ENCODE measurements around the gene ALDH3B2.
"Not testable (repeated sequence)": the region's sequence is repeated elsewhere in the genome, so short reads cannot be mapped to it uniquely, and the experiment has no call there.

Gene ALDH3B2

GRCh38 chr11:67674442-67674871 lies at the start of gene ALDH3B2:
TSS of gene ALDH3B2 (minus strand) at chr11:67674623. CDS start at chr11:67666935, 7,688 bp downstream.
- Histone ChIP-seq H3K36me3 (ENCODE audit: control insufficient read depth in 5 of 5, insufficient read depth in 5 of 5, low read length in 5 of 5) (no peaks in the 10 kb centered on the region), H3K4me1 (ENCODE audit: control insufficient read depth in 5 of 5, insufficient read depth in 5 of 5, low read length in 5 of 5) (no peaks in the 10 kb centered on the region), H3K27ac (ENCODE audit: low read depth, low read length) (no peak within 1 kb of the TSS), H3K9ac (ENCODE audit: low read length in 5 of 5) (no peak within 1 kb of the TSS), H3K27me3 (ENCODE audit: control insufficient read depth in 5 of 5, insufficient read depth in 4 of 5, low read length in 5 of 5) (peaks cover 13 to 26% (median 19%) of the 10 kb centered on the region in 5 donors), H3K9me3 (ENCODE audit: control insufficient read depth in 5 of 5, low read length in 5 of 5) (no peaks in the 10 kb centered on the region), H3K4me3 (ENCODE audit: low read depth in 1 of 5, low read length in 5 of 5) (no peak within 1 kb of the TSS)

DNA sequence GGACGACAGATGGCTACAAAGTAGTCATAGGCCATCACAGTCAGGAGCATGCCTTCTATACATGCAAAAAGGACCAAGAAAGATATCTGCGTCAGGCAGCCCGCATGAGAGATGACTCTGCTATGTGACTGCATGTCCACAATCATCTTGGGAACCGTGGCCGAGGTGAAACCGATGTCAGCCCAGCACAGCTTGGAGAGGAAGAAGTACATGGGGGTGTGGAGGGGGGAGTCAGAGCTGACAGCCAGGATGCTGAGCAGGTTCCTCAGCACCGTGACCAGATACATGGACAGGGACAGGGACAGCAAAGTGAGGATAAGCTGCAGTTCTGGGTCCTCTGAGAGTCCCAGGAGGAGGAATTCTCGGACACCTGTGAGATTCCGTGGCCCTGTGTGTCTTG lies 48.6 kb upstream of the ALDH3B2 start:
- H3K9me3 ChIP-seq (ENCODE audit: control insufficient read depth in 5 of 5, low read length in 5 of 5); H3K9ac ChIP-seq (ENCODE audit: low read length in 5 of 5); H3K27ac ChIP-seq (ENCODE audit: low read depth, low read length); H3K27me3 ChIP-seq (ENCODE audit: control insufficient read depth in 5 of 5, insufficient read depth in 4 of 5, low read length in 5 of 5); H3K36me3 ChIP-seq (ENCODE audit: control insufficient read depth in 5 of 5, insufficient read depth in 5 of 5, low read length in 5 of 5); H3K4me1 ChIP-seq (ENCODE audit: control insufficient read depth in 5 of 5, insufficient read depth in 5 of 5, low read length in 5 of 5); H3K4me3 ChIP-seq (ENCODE audit: low read depth in 1 of 5, low read length in 5 of 5): not testable (repeated sequence)

DNA sequence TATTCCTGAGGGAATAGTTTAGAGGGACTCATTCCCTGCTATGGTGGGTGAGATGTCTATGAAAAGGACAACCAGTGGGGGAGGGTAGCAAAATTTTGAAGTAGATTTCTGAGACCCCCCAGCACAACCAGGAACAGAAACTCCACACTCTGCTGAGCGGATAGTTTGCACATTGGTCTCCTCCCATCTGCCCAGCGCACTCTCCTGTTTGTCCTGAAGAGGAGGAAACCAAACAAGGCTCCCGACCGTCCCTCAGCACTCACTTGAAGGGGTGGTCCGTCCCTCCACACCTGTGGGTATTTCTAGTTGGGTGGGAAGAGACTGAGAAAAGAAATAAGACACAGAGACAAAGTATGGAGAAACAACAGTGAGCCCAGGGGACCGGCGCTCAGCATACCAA lies 41.8 kb upstream of the ALDH3B2 start:
- not testable (repeated sequence) for H3K4me1 ChIP-seq (ENCODE audit: control insufficient read depth in 5 of 5, insufficient read depth in 5 of 5, low read length in 5 of 5); H3K27ac ChIP-seq (ENCODE audit: low read depth, low read length); H3K4me3 ChIP-seq (ENCODE audit: low read depth in 1 of 5, low read length in 5 of 5); H3K9ac ChIP-seq (ENCODE audit: low read length in 5 of 5); H3K9me3 ChIP-seq (ENCODE audit: control insufficient read depth in 5 of 5, low read length in 5 of 5); H3K36me3 ChIP-seq (ENCODE audit: control insufficient read depth in 5 of 5, insufficient read depth in 5 of 5, low read length in 5 of 5); H3K27me3 ChIP-seq (ENCODE audit: control insufficient read depth in 5 of 5, insufficient read depth in 4 of 5, low read length in 5 of 5)

- H3K36me3 ChIP-seq (ENCODE audit: control insufficient read depth in 5 of 5, insufficient read depth in 5 of 5, low read length in 5 of 5); H3K4me3 ChIP-seq (ENCODE audit: low read depth in 1 of 5, low read length in 5 of 5); H3K4me1 ChIP-seq (ENCODE audit: control insufficient read depth in 5 of 5, insufficient read depth in 5 of 5, low read length in 5 of 5); H3K9me3 ChIP-seq (ENCODE audit: control insufficient read depth in 5 of 5, low read length in 5 of 5); H3K9ac ChIP-seq (ENCODE audit: low read length in 5 of 5); H3K27me3 ChIP-seq (ENCODE audit: control insufficient read depth in 5 of 5, insufficient read depth in 4 of 5, low read length in 5 of 5); H3K27ac ChIP-seq (ENCODE audit: low read depth, low read length): not testable (repeated sequence)
Observed at GRCh38 chr11:67715801-67716200, 41.4 kb upstream of the ALDH3B2 start.

- not testable (repeated sequence) for H3K9me3 ChIP-seq (ENCODE audit: control insufficient read depth in 5 of 5, low read length in 5 of 5); H3K36me3 ChIP-seq (ENCODE audit: control insufficient read depth in 5 of 5, insufficient read depth in 5 of 5, low read length in 5 of 5); H3K9ac ChIP-seq (ENCODE audit: low read length in 5 of 5); H3K4me3 ChIP-seq (ENCODE audit: low read depth in 1 of 5, low read length in 5 of 5); H3K27ac ChIP-seq (ENCODE audit: low read depth, low read length); H3K4me1 ChIP-seq (ENCODE audit: control insufficient read depth in 5 of 5, insufficient read depth in 5 of 5, low read length in 5 of 5); H3K27me3 ChIP-seq (ENCODE audit: control insufficient read depth in 5 of 5, insufficient read depth in 4 of 5, low read length in 5 of 5)
Observed at GRCh38 chr11:67713892-67714509, 39.6 kb upstream of the ALDH3B2 start.

DNA sequence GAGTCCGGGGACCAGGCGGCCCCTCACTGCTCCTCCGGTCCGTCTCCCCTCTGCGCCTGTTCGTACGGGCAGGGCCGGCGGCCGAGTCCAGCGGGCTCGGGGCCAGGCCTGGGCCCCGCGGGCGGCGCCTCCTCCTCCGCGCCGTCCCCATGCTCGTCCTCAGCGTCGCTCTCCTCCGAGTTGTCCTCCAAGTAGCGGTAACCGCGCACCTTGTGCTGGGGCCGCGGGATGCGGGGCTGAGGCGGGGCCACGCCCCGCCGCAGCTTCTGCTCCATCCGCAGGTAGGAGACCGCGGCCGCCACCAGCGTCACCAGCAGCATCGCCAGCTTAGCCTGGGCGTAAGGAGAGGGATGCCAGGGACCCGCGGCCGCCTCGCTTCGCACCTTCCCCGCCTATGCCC lies 37.3 kb upstream of the ALDH3B2 start:
- H3K9ac ChIP-seq (ENCODE audit: low read length in 5 of 5); H3K27me3 ChIP-seq (ENCODE audit: control insufficient read depth in 5 of 5, insufficient read depth in 4 of 5, low read length in 5 of 5); H3K9me3 ChIP-seq (ENCODE audit: control insufficient read depth in 5 of 5, low read length in 5 of 5); H3K4me1 ChIP-seq (ENCODE audit: control insufficient read depth in 5 of 5, insufficient read depth in 5 of 5, low read length in 5 of 5); H3K27ac ChIP-seq (ENCODE audit: low read depth, low read length); H3K4me3 ChIP-seq (ENCODE audit: low read depth in 1 of 5, low read length in 5 of 5); H3K36me3 ChIP-seq (ENCODE audit: control insufficient read depth in 5 of 5, insufficient read depth in 5 of 5, low read length in 5 of 5): not testable (repeated sequence)

GRCh38 chr11:67711212-67711611 lies 36.8 kb upstream of the ALDH3B2 start:
- H3K4me1 ChIP-seq (ENCODE audit: control insufficient read depth in 5 of 5, insufficient read depth in 5 of 5, low read length in 5 of 5); H3K4me3 ChIP-seq (ENCODE audit: low read depth in 1 of 5, low read length in 5 of 5); H3K27me3 ChIP-seq (ENCODE audit: control insufficient read depth in 5 of 5, insufficient read depth in 4 of 5, low read length in 5 of 5); H3K36me3 ChIP-seq (ENCODE audit: control insufficient read depth in 5 of 5, insufficient read depth in 5 of 5, low read length in 5 of 5); H3K9ac ChIP-seq (ENCODE audit: low read length in 5 of 5); H3K9me3 ChIP-seq (ENCODE audit: control insufficient read depth in 5 of 5, low read length in 5 of 5); H3K27ac ChIP-seq (ENCODE audit: low read depth, low read length): not testable (repeated sequence)

- H3K4me3 ChIP-seq (ENCODE audit: low read depth in 1 of 5, low read length in 5 of 5); H3K9ac ChIP-seq (ENCODE audit: low read length in 5 of 5); H3K4me1 ChIP-seq (ENCODE audit: control insufficient read depth in 5 of 5, insufficient read depth in 5 of 5, low read length in 5 of 5); H3K9me3 ChIP-seq (ENCODE audit: control insufficient read depth in 5 of 5, low read length in 5 of 5); H3K27me3 ChIP-seq (ENCODE audit: control insufficient read depth in 5 of 5, insufficient read depth in 4 of 5, low read length in 5 of 5); H3K27ac ChIP-seq (ENCODE audit: low read depth, low read length); H3K36me3 ChIP-seq (ENCODE audit: control insufficient read depth in 5 of 5, insufficient read depth in 5 of 5, low read length in 5 of 5): not testable (repeated sequence)
Observed at GRCh38 chr11:67709806-67710205, 35.4 kb upstream of the ALDH3B2 start.

- no peak overlapping the region for H3K4me3 ChIP-seq (ENCODE audit: low read depth in 1 of 5, low read length in 5 of 5)
Observed at GRCh38 chr11:67705264-67705663, 30.8 kb upstream of the ALDH3B2 start.

DNA sequence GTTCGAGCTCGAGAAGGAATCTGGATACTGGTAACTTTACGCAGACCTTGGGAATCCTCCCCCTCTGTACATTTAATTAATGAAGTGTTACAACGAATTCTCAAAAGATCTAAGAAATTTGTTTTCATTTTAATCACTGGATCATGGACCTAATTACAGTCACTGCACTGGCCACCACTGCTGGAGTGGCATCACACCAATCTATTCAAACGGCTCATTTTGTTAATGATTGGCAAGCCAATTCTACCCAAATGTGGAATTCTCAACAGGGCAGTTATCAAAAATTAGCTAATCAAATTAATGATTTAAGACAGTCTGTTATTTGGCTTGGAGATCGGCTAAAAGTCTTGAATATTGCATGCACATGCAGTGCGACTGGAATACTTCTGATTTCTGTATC lies 30.1 kb upstream of the ALDH3B2 start:
- Histone ChIP-seq H3K4me1 (ENCODE audit: control insufficient read depth in 5 of 5, insufficient read depth in 5 of 5, low read length in 5 of 5) (no peaks in the 10 kb centered on the region), H3K4me3 (ENCODE audit: low read depth in 1 of 5, low read length in 5 of 5) (no peak overlapping the region), H3K9ac (ENCODE audit: low read length in 5 of 5) (no peak overlapping the region), H3K27me3 (ENCODE audit: control insufficient read depth in 5 of 5, insufficient read depth in 4 of 5, low read length in 5 of 5) (peaks cover 0 to 7% (median 4%) of the 10 kb centered on the region in 5 donors), H3K9me3 (ENCODE audit: control insufficient read depth in 5 of 5, low read length in 5 of 5) (peaks cover 0 to 2% (median 0%) of the 10 kb centered on the region in 5 donors), H3K27ac (ENCODE audit: low read depth, low read length) (no peak overlapping the region), H3K36me3 (ENCODE audit: control insufficient read depth in 5 of 5, insufficient read depth in 5 of 5, low read length in 5 of 5) (no peaks in the 10 kb centered on the region)

More at GRCh38 chr11:67705264-67705663, 30.8 kb upstream of the ALDH3B2 start:
- no peaks in the 10 kb centered on the region for H3K36me3 ChIP-seq (ENCODE audit: control insufficient read depth in 5 of 5, insufficient read depth in 5 of 5, low read length in 5 of 5)
- H3K27me3 ChIP-seq (ENCODE audit: control insufficient read depth in 5 of 5, insufficient read depth in 4 of 5, low read length in 5 of 5), result peaks cover 0 to 4% (median 2%) of the 10 kb centered on the region in 5 donors
- no peaks in the 10 kb centered on the region for H3K9me3 ChIP-seq (ENCODE audit: control insufficient read depth in 5 of 5, low read length in 5 of 5)
- no peak overlapping the region for H3K27ac ChIP-seq (ENCODE audit: low read depth, low read length)
- no peak overlapping the region for H3K9ac ChIP-seq (ENCODE audit: low read length in 5 of 5)
- H3K4me1 ChIP-seq (ENCODE audit: control insufficient read depth in 5 of 5, insufficient read depth in 5 of 5, low read length in 5 of 5), result no peaks in the 10 kb centered on the region

- H3K27me3 ChIP-seq (ENCODE audit: control insufficient read depth in 5 of 5, insufficient read depth in 4 of 5, low read length in 5 of 5); H3K36me3 ChIP-seq (ENCODE audit: control insufficient read depth in 5 of 5, insufficient read depth in 5 of 5, low read length in 5 of 5); H3K4me3 ChIP-seq (ENCODE audit: low read depth in 1 of 5, low read length in 5 of 5); H3K9ac ChIP-seq (ENCODE audit: low read length in 5 of 5); H3K4me1 ChIP-seq (ENCODE audit: control insufficient read depth in 5 of 5, insufficient read depth in 5 of 5, low read length in 5 of 5); H3K9me3 ChIP-seq (ENCODE audit: control insufficient read depth in 5 of 5, low read length in 5 of 5); H3K27ac ChIP-seq (ENCODE audit: low read depth, low read length): not testable (repeated sequence)
Observed at GRCh38 chr11:67703709-67704108, 29.3 kb upstream of the ALDH3B2 start.
